ENCODE results near the gene LRP10. TPM values are rescaled to one million over a fixed set of nuclear protein-coding genes. Genes with fewer than 3 reads are reported as not detected.

The LRP10 gene
- total and polyA plus RNA-seq, 2 of the 8 experiments (the other 6 are each of a cell fraction or from before 2014, with no cell fraction given) = 12.4 to 15.6 TPM

- no peak within 1 kb of the TSS for H3K14ac ChIP-seq (ENCODE audit: insufficient read length)
- peak within 1 kb of the TSS; percentile 43; the same call in 1 of the 2 replicates for H3K27ac ChIP-seq (ENCODE audit: low read depth, low read length)
- H3K27me3 ChIP-seq (replicated peaks in 1 of 4; ENCODE audit: control insufficient read depth in 3 of 4, extremely low read depth in 1 of 4, insufficient read depth in 3 of 4, low read length in 3 of 4) = no peaks in the 10 kb centered on the region
- H3K4me3 ChIP-seq (ENCODE audit: extremely low read depth in 1 of 4, insufficient read depth in 2 of 4, low read depth in 3 of 4, low read length in 4 of 4) = peak within 1 kb of the TSS; percentile 86 to 89 (median 88)
- peak within 1 kb of the TSS; percentile 69 for H2AFZ ChIP-seq (ENCODE audit: low read length)
- peak within 1 kb of the TSS; percentile 47 for H4K5ac ChIP-seq (ENCODE audit: insufficient read length, low read depth, low read length)
- H2BK12ac ChIP-seq (ENCODE audit: low read depth, low read length) = peak within 1 kb of the TSS; percentile 20; the same call in 1 of the 2 replicates
- H4K8ac ChIP-seq (ENCODE audit: extremely low read depth, insufficient read depth, low read length) = peak within 1 kb of the TSS; percentile 97
- peaks cover 0 to 12% of the 10 kb centered on the region in 2 experiments; a peak in 3 of 4 replicates for H3K79me2 ChIP-seq (ENCODE audit: control insufficient read depth in 1 of 2, insufficient read depth in 2 of 2, low read length in 2 of 2)
- H2BK5ac ChIP-seq (ENCODE audit: low read depth, low read length) = peak within 1 kb of the TSS; percentile 37
- H3K18ac ChIP-seq (ENCODE audit: extremely low read depth, low read length) = 0 out of 2 replicates have a peak within 1 kb of the TSS, but pooled peaks have one; percentile 39
- H3K36me3 ChIP-seq (ENCODE audit: control insufficient read depth in 2 of 4, insufficient read depth in 4 of 4, low read length in 3 of 4) = peaks cover 5 to 21% (median 13%) of the 10 kb centered on the region in 4 experiments; a peak in 7 of 8 replicates
- H3K56ac ChIP-seq (replicated peaks; ENCODE audit: insufficient read length, low read depth, low read length) = peak within 1 kb of the TSS; percentile 34
- H2BK15ac ChIP-seq (ENCODE audit: low read length) = no peak within 1 kb of the TSS
- peak within 1 kb of the TSS; percentile 52 to 78 (median 72) for H3K9ac ChIP-seq (replicated peaks in 1 of 4; ENCODE audit: extremely low read depth in 1 of 4, low read depth in 3 of 4, low read length in 3 of 4)
- peak within 1 kb of the TSS; percentile 72 for H4K91ac ChIP-seq (replicated peaks; ENCODE audit: insufficient read length, low read length)
- WGBS, 2 experiments (ENCODE audit: extremely low coverage in 1 of 2, insufficient coverage in 1 of 2, insufficient read length in 1 of 2, insufficient replicate concordance in 2 of 2, low coverage in 1 of 2, low lambda C conversion rate in 2 of 2, missing lambda C conversion rate in 1 of 2) = 4% methylated on average over 41 of the region's 41 CpGs; no CpG with 5 or more reads in 1 of the 2 experiments
- peaks cover 0 to 5% (median 0%) of the 10 kb centered on the region in 4 experiments; a peak in 2 of 7 replicates for H3K4me1 ChIP-seq (replicated peaks in 1 of 4; ENCODE audit: control insufficient read depth in 3 of 4, insufficient read depth in 4 of 4, low read length in 3 of 4)
- H2BK120ac ChIP-seq (replicated peaks; ENCODE audit: low read depth, low read length) = no peak within 1 kb of the TSS
- no peaks in the 10 kb centered on the region for H4K20me1 ChIP-seq (replicated peaks in 1 of 2; ENCODE audit: control insufficient read depth in 1 of 2, insufficient read depth in 2 of 2, low read length in 2 of 2)
- no peak within 1 kb of the TSS for H3K23ac ChIP-seq (ENCODE audit: insufficient read length)
- FAIRE-seq (no peak), DNase-seq (ENCODE audit: low read depth in 1 of 2, low spot score in 2 of 2) (peak in 1 of 2 experiments; percentile 80)
- H3K23me2 ChIP-seq (ENCODE audit: low read depth, low read length) = no peaks in the 10 kb centered on the region
- H3K79me1 ChIP-seq (ENCODE audit: low read depth, low read length) = no peaks in the 10 kb centered on the region; the same call in 1 of the 2 replicates
- H2BK20ac ChIP-seq (ENCODE audit: low read length) = no peak within 1 kb of the TSS
- ChIA-PET POLR2A (ENCODE audit: partially characterized antibody) (interaction anchor here (0.6 to 16.3 kb wide), 9 partner anchors 7 to 90 kb away, joined by 3 to 203 read pairs (median 5); partner anchors contain the start of genes LRP10, MMP14 and OXA1L), CTCF (ENCODE audit: partially characterized antibody) (interaction anchor here (0.9 to 53.1 kb wide), 6 partner anchors 29 to 260 kb away, joined by 3 to 1562 read pairs (median 4); partner anchors contain the start of genes LRP10, MMP14 and REM2)
- peak within 1 kb of the TSS; percentile 61 for H3K4ac ChIP-seq (replicated peaks; ENCODE audit: insufficient read length, low read depth, low read length)
- H3K9me3 ChIP-seq (ENCODE audit: insufficient read depth in 2 of 2, low read depth in 1 of 2, low read length in 1 of 2) = no peaks in the 10 kb centered on the region
- H2AK5ac ChIP-seq (ENCODE audit: low read depth, low read length) = no peak within 1 kb of the TSS
- peak within 1 kb of the TSS; percentile 39 to 65 for H3K4me2 ChIP-seq (ENCODE audit: insufficient read depth in 1 of 2, low read depth in 2 of 2, low read length in 2 of 2)
- TF ChIP-seq TBP (IDR thresholded peaks at IDR 0.05; ENCODE audit: low read depth, low read length) (0 out of 2 replicates have a peak, but pooled peaks have one; percentile 12), MAX (IDR thresholded peaks at IDR 0.05) (peak; percentile 22; the same call in 1 of the 2 replicates), JUND (IDR thresholded peaks at IDR 0.05; ENCODE audit: low read length) (no peak), CEBPB (IDR thresholded peaks at IDR 0.05; ENCODE audit: low read depth, low read length) (no peak), PHF8 (conservative IDR thresholded peaks at IDR 0.05; ENCODE audit: low read depth, low read length) (peak; percentile 74), SIX5 (IDR thresholded peaks at IDR 0.05; ENCODE audit: low read depth, low read length) (peak; percentile 12; the same call in 1 of the 2 replicates), POLR2AphosphoS5 (IDR thresholded peaks at IDR 0.05; ENCODE audit: low read depth, low read length) (peak; percentile 22; the same call in 1 of the 2 replicates), KDM4A (IDR thresholded peaks at IDR 0.05; ENCODE audit: low read depth, low read length, severe bottlenecking) (peak; percentile 73), TAF7 (optimal IDR thresholded peaks at IDR 0.05; ENCODE audit: borderline replicate concordance, low read depth, low read length) (no peak)
Observed at GRCh38 chr14:22829661-22830442, 41.7 kb upstream of the LRP10 start, which contains the start of gene MRPL52. Gene MRPL52, plus strand, starts transcription at chr14:22829887. Its CDS starts 26 bp downstream, at chr14:22829913.
